CMK (cell line): ENCODE measurements around the gene TMPRSS7.

Experiments used
- DNase-seq: peaks from one replicate; pipeline ENCODE4 v3.0.0-alpha.2; 2010; ENCODE audit warnings: low read depth

TMPRSS7 gene

DNA sequence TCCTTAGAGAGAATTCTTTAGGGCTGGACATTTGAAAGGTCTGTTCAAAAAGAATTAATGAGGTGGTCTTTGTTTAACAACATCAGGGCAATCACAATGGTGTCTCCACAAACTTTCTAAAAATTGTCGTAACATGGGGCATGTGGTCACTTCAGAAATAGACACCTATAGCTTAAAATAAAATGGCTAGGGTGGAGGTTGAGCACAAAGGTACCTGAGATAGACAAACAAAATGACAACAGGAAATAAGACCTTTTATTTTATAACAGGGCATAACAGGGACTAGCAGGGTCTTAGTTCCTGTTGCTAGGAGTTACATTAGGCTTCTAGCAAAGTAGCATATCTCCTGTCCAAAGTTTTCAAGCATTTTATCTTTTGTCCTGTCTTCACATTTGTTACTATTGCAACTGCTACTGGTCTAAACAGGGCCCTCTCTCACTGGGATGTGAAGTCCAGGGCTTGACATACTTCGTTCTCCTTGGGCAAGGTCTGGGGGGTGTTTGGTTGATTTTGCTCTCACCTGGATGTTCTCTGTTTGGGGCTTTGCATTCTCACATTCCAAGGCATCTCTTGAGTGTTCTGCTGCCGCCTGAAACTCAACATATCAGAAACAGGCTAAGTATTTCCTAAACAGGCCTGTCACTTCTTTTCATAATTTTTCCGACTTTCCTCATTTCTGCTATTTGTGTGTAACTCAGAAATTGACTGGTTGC lies 95.5 kb downstream of the TMPRSS7 start:
- no peak for DNase-seq

DNA sequence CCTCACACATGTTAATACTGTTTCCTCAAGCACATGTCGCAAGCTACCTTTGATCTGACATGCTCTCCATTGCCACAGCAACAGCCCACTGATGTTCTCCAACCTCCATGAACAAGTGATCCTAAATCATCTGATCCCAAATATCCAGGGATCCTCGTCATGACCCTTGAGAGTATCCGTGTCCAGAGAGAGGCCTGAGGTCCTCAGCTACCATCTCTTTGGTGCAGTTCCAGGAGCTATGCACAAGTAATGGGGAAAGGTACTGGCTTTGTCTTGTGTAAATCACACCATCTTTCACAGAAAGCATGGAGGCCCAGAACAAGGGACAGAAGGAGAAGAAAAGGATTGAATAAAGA lies 96.1 kb downstream of the TMPRSS7 start:
- no peak for DNase-seq
